Activated CD4-positive, alpha-beta T cell treated with anti-CD3 and anti-CD28 coated beads for 36 hours (primary cell): ENCODE results near the gene NID1. TPM values are rescaled to one million over a fixed set of nuclear protein-coding genes. Genes with fewer than 3 reads are reported as not detected.
A peak's percentile ranks its signal among the peaks of the same experiment; 100 is the strongest.

Experiments
- ATAC-seq: fragments of 200-7000 bp; cut with Tn5 transposase; one replicate; pipeline ENCODE4 v1.10.0; 2021; ENCODE audit warnings: mild to moderate bottlenecking, moderate library complexity
- CTCF ChIA-PET: fragments of 350-600 bp; sonication (Branson Sonifier 250); formaldehyde crosslinking; loops from one replicate; lab custom pipeline; 2021; ENCODE audit warnings: antibody characterized with exemption; lab: Charles Lee
- POLR2A ChIA-PET: fragments of 350-600 bp; sonication (Branson Sonifier 250); formaldehyde crosslinking; loops from one replicate; lab custom pipeline; 2021; ENCODE audit warnings: antibody characterized with exemption, inconsistent platforms; lab: Charles Lee
- DNase-seq: peaks from one replicate; pipeline ENCODE4 v3.0.0-alpha.2; 2020
- H3K27ac Mint-ChIP-seq: one replicate; pipeline ENCODE4 v1.8.0; 2021; ENCODE audit warnings: mixed read lengths
- H3K27me3 Mint-ChIP-seq: one replicate; pipeline ENCODE4 v1.8.0; 2021; ENCODE audit warnings: mixed read lengths
- H3K36me3 Mint-ChIP-seq: one replicate; pipeline ENCODE4 v1.8.0; 2021; ENCODE audit warnings: low read depth, mixed read lengths
- H3K4me1 Mint-ChIP-seq: one replicate; pipeline ENCODE4 v1.8.0; 2021; ENCODE audit warnings: mixed read lengths
- H3K4me3 Mint-ChIP-seq: one replicate; pipeline ENCODE4 v1.8.0; 2021; ENCODE audit warnings: mild to moderate bottlenecking, moderate library complexity, mixed read lengths
- H3K9me3 Mint-ChIP-seq: one replicate; pipeline ENCODE4 v1.8.0; 2021; ENCODE audit warnings: low read depth, mixed read lengths
- intact Hi-C, 2 experiments: fragments of 100-400 bp; cut with DNase I in 1 of 2; cut with micrococcal nuclease in 1 of 2; formaldehyde crosslinking; loops; one replicate each; pipeline versions ENCODE4 v1.14.2 to v1.15.1; 2022 to 2024; cut with DNase I, micrococcal nuclease
- total RNA-seq, 2 experiments: library from RNA; stranded (reverse); gene quantifications; one replicate each; pipeline ENCODE4 v1.2.3, GENCODE V29; 2021

NID1 gene
- total RNA-seq, 2 experiments from 2014 or later: 0.07 to 0.14 TPM

DNA sequence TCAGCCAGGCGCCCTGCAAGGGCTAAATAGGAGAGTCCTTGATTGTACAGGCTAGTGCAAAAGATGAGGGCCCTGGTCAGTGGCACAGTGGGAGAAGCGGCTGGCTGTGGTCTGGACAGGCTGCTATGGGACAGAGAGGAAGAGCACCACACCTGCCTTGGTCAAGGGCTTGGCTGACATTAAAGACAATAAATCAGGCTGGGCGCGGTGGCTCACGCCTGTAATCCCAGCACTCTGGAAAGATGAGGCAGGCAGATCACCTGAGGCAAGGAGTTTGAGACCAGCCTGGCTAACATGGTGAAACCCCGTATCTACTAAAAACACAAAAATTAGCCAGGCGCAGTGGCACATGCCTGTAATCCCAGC lies 62.9 kb downstream of the NID1 start:
- Mint-ChIP-seq H3K4me1 (peaks cover 51% of the 10 kb centered on the region), H3K36me3 (no peaks in the 10 kb centered on the region), H3K27ac (no peak overlapping the region), H3K4me3 (no peak overlapping the region), H3K27me3 (no peaks in the 10 kb centered on the region), H3K9me3 (no peaks in the 10 kb centered on the region)
- ATAC-seq (no peak), DNase-seq (no peak)
- intact Hi-C loops: no loop called here
- ChIA-PET CTCF (interaction anchor here (1.0 to 4.8 kb wide), 2 partner anchors 30 to 147 kb away, joined by 3 to 27 read pairs; no protein-coding TSS in a partner anchor), POLR2A (no interaction called here)

- Mint-ChIP-seq H3K4me1 (peaks cover 56% of the 10 kb centered on the region), H3K9me3 (no peaks in the 10 kb centered on the region), H3K36me3 (no peaks in the 10 kb centered on the region), H3K4me3 (no peak overlapping the region), H3K27ac (peak overlapping the region; percentile 94), H3K27me3 (no peaks in the 10 kb centered on the region)
- intact Hi-C loops: no loop called here
- no peak for DNase-seq
- ATAC-seq: no peak
- CTCF ChIA-PET: interaction anchor here (0.7 to 4.8 kb wide), 2 partner anchors 29 to 489 kb away, joined by 3 to 27 read pairs; no protein-coding TSS in a partner anchor
- POLR2A ChIA-PET: interaction anchor here (0.5 kb wide), 1 partner anchor 184 kb away, joined by 4 read pairs; no protein-coding TSS in a partner anchor
Measured at GRCh38 chr1:236000781-236001180, 64.1 kb downstream of the NID1 start.

DNA sequence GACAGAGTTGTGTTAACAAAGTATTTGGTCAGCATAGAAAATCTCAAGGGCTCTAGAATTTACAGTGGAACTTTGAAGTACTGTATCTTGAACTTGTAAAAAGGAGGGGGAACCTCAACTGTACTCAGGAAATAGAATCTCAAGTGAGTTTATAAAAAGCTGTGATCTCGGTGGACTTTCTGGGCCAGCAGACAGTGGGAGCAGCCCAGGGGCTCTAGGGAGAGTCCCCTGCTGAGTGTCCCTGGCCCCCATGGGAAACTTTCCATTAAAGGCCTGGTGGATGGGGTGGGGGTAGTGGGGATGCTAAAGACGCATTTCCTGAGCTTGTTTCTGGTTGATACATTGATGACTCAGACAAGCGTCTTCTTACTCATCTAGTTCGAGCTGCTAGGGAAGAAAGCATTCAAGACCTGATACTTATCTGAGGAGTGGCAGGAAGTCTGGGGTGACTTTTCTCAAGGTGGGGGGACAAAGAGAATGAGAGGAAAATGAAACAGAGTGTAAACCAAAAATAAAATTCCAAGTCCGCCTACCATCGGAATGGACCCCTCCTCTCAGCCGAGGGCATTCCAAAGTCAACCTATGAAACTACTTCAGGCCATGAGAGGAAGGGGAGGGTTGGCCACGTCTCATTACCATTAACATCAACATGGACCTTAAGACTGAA lies 65.5 kb downstream of the NID1 start:
- CTCF ChIA-PET: interaction anchor here (0.7 to 4.8 kb wide), 3 partner anchors 12 to 839 kb away, joined by 4 to 27 read pairs (median 4); no protein-coding TSS in a partner anchor
- peak; percentile 85 for ATAC-seq
- DNase-seq: peak; percentile 76
- H3K4me1 Mint-ChIP-seq: peaks cover 58% of the 10 kb centered on the region
- POLR2A ChIA-PET: interaction anchor here (0.8 to 1.6 kb wide), 4 partner anchors 27 to 285 kb away, joined by 3 to 13 read pairs (median 4); no protein-coding TSS in a partner anchor
- intact Hi-C loops: loop anchor here (1.0 to 5.0 kb wide), 10 partner anchors 46 to 1157 kb away; partner anchors contain the start of genes B3GALNT2 (in 2 of the 2), ERO1B (in 2 of the 2) and LYST (in 1 of the 2)
- no peaks in the 10 kb centered on the region for H3K27me3 Mint-ChIP-seq
- peak overlapping the region; percentile 32 for H3K4me3 Mint-ChIP-seq
- no peaks in the 10 kb centered on the region for H3K9me3 Mint-ChIP-seq
- peak overlapping the region; percentile 94 for H3K27ac Mint-ChIP-seq
- H3K36me3 Mint-ChIP-seq: no peaks in the 10 kb centered on the region

GRCh38 chr1:235998812-235999211 lies 66.1 kb downstream of the NID1 start:
- Mint-ChIP-seq H3K27ac (peak overlapping the region; percentile 94), H3K4me1 (peaks cover 52% of the 10 kb centered on the region), H3K9me3 (no peaks in the 10 kb centered on the region), H3K36me3 (no peaks in the 10 kb centered on the region), H3K4me3 (no peak overlapping the region), H3K27me3 (no peaks in the 10 kb centered on the region)
- ChIA-PET POLR2A (interaction anchor here (0.8 to 1.6 kb wide), 4 partner anchors 27 to 285 kb away, joined by 3 to 13 read pairs (median 4); no protein-coding TSS in a partner anchor), CTCF (interaction anchor here (0.7 to 4.8 kb wide), 3 partner anchors 13 to 27 kb away, joined by 4 to 27 read pairs (median 4); no protein-coding TSS in a partner anchor)
- peak; percentile 75 for DNase-seq
- ATAC-seq: peak; percentile 59
- intact Hi-C loops: loop anchor here (1.0 to 5.0 kb wide), 10 partner anchors 46 to 1156 kb away; partner anchors contain the start of genes B3GALNT2 (in 2 of the 2), ERO1B (in 2 of the 2) and LYST (in 1 of the 2)

- peak overlapping the region; percentile 42 for H3K27ac Mint-ChIP-seq
- no peak for ATAC-seq
- H3K27me3 Mint-ChIP-seq: no peaks in the 10 kb centered on the region
- H3K4me1 Mint-ChIP-seq: peaks cover 48% of the 10 kb centered on the region
- ChIA-PET CTCF (interaction anchor here (0.9 to 4.8 kb wide), 2 partner anchors 19 to 26 kb away, joined by 4 to 27 read pairs; no protein-coding TSS in a partner anchor), POLR2A (no interaction called here)
- no peaks in the 10 kb centered on the region for H3K36me3 Mint-ChIP-seq
- no peak overlapping the region for H3K4me3 Mint-ChIP-seq
- DNase-seq: no peak
- intact Hi-C loops: loop anchor here (2.0 to 5.0 kb wide), 5 partner anchors 131 to 1155 kb away; partner anchors contain the start of genes ERO1B (in 2 of the 2) and LYST (in 1 of the 2)
- no peaks in the 10 kb centered on the region for H3K9me3 Mint-ChIP-seq
Measured at GRCh38 chr1:235997931-235998330, 67.0 kb downstream of the NID1 start.

DNA sequence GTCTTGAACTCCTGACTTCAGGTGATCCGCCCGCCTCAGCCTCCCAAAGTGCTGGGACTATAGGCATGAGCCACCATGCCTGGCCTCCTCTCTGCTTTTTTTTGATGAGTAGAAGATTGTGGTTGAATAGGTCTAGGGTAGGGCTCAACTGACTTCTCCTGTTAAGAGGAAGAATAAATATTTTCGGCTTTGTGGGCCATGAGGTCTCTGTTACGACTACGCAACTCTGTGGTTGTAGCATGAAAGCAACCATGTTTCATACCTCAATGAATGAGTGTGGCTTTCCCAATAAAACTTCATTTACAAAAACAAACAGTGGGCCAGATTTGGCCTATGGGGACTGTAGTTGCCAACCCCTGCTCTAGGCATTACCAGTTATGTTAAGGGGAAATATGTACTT lies 67.8 kb downstream of the NID1 start:
- peaks cover 48% of the 10 kb centered on the region for H3K4me1 Mint-ChIP-seq
- peak overlapping the region; percentile 11 for H3K27ac Mint-ChIP-seq
- no peaks in the 10 kb centered on the region for H3K27me3 Mint-ChIP-seq
- CTCF ChIA-PET: interaction anchor here (1.9 kb wide), 1 partner anchor 25 kb away, joined by 8 read pairs; no protein-coding TSS in a partner anchor
- no peak for ATAC-seq
- H3K36me3 Mint-ChIP-seq: no peaks in the 10 kb centered on the region
- DNase-seq: no peak
- no peak overlapping the region for H3K4me3 Mint-ChIP-seq
- POLR2A ChIA-PET: no interaction called here
- intact Hi-C loops: loop anchor here (5.0 kb wide), 1 partner anchor 285 kb away; the partner anchor contains the start of gene ERO1B (in 2 of the 2)
- no peaks in the 10 kb centered on the region for H3K9me3 Mint-ChIP-seq

- Mint-ChIP-seq H3K4me1 (peaks cover 43% of the 10 kb centered on the region), H3K4me3 (no peak overlapping the region), H3K36me3 (no peaks in the 10 kb centered on the region), H3K27me3 (no peaks in the 10 kb centered on the region), H3K27ac (no peak overlapping the region), H3K9me3 (no peaks in the 10 kb centered on the region)
- POLR2A ChIA-PET: no interaction called here
- CTCF ChIA-PET: interaction anchor here (0.6 to 1.9 kb wide), 5 partner anchors 11 to 307 kb away, joined by 3 to 8 read pairs (median 4); no protein-coding TSS in a partner anchor
- intact Hi-C loops: loop anchor here (5.0 kb wide), 1 partner anchor 286 kb away; the partner anchor contains the start of gene ERO1B (in 2 of the 2)
- DNase-seq (no peak), ATAC-seq (no peak)
Measured at GRCh38 chr1:235996048-235996785, 68.7 kb downstream of the NID1 start.

DNA sequence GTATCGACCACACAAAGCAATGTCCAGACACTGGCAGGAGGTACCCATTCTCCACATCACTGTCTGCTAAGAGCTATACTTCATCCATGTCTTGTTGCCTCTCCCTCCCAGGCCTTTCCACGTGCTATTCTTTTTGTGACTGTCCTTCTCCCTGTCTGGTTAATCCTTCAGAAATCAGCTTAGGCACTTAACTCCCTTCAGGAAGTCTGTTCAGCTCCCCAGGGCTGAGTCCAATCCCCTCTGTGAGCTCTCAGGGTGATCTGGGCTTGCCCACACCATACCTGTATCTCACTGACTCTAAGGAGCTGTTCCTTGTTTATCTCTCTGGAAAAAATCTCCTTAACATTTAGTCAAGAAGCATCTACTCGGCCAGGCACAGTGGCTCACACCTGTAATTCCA lies 69.4 kb downstream of the NID1 start:
- CTCF ChIA-PET: interaction anchor here (0.6 to 1.9 kb wide), 4 partner anchors 23 to 306 kb away, joined by 3 to 8 read pairs (median 4); no protein-coding TSS in a partner anchor
- Mint-ChIP-seq H3K36me3 (no peaks in the 10 kb centered on the region), H3K4me3 (no peak overlapping the region), H3K27ac (no peak overlapping the region), H3K9me3 (peaks cover 1% of the 10 kb centered on the region), H3K27me3 (no peaks in the 10 kb centered on the region), H3K4me1 (peaks cover 36% of the 10 kb centered on the region)
- POLR2A ChIA-PET: no interaction called here
- intact Hi-C loops: loop anchor here (5.0 kb wide), 1 partner anchor 287 kb away; the partner anchor contains the start of gene ERO1B (in 2 of the 2)
- no peak for ATAC-seq
- DNase-seq: no peak

DNA sequence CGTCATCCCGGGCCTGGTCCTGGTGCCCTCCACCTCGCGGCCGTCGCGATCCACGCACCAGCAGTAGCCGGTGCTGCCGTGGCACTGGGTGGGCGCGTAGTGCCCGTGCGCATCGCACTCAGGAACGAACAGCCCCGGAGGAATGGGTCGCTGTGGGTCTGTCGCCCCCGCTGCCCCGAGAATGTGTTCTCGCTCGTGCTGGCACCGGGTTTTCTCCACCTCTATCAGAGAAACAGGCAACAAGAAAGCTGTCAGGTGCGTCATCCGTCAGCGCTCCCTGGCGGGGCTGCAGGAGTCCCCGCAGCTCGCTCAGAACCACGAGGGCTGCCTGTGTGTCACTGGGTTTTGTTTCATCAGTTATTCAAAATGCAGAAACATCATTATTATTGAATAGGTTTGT lies 71.2 kb downstream of the NID1 start:
- intact Hi-C loops: no loop called here
- no peak overlapping the region for H3K4me3 Mint-ChIP-seq
- peaks cover 11% of the 10 kb centered on the region for H3K9me3 Mint-ChIP-seq
- ChIA-PET POLR2A (no interaction called here), CTCF (no interaction called here)
- DNase-seq: no peak
- peaks cover 17% of the 10 kb centered on the region for H3K4me1 Mint-ChIP-seq
- no peak overlapping the region for H3K27ac Mint-ChIP-seq
- ATAC-seq: no peak
- H3K36me3 Mint-ChIP-seq: no peaks in the 10 kb centered on the region
- no peaks in the 10 kb centered on the region for H3K27me3 Mint-ChIP-seq

DNA sequence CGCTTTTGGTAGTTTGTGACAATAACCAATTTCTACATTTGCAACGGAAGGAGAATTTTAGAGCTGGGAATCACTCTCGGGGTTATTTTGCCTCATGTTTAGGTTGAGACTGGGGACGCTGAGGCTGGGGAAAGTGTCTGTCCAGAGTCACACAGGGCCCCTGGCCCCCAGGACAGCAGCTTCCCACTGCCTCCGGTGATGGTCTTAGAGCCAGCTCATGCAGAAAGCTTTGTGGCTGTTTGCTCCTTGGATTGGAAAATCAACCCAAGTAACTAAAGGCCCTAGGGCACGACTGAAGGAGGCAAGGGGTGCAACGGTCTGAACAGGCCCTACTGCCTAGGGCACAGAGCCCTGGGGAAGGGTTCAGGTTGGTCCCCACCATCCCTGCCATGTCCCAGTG lies 72.0 kb downstream of the NID1 start:
- H3K36me3 Mint-ChIP-seq: no peaks in the 10 kb centered on the region
- intact Hi-C loops: no loop called here
- peaks cover 9% of the 10 kb centered on the region for H3K4me1 Mint-ChIP-seq
- H3K27me3 Mint-ChIP-seq: no peaks in the 10 kb centered on the region
- no peak overlapping the region for H3K4me3 Mint-ChIP-seq
- ATAC-seq (no peak), DNase-seq (no peak)
- ChIA-PET CTCF (interaction anchor here (0.6 kb wide), 1 partner anchor 22 kb away, joined by 3 read pairs; no protein-coding TSS in a partner anchor), POLR2A (no interaction called here)
- H3K27ac Mint-ChIP-seq: no peak overlapping the region
- peaks cover 11% of the 10 kb centered on the region for H3K9me3 Mint-ChIP-seq

- H3K36me3 Mint-ChIP-seq: no peaks in the 10 kb centered on the region
- intact Hi-C loops: no loop called here
- H3K4me1 Mint-ChIP-seq: peaks cover 8% of the 10 kb centered on the region
- no peak for DNase-seq
- no peak for ATAC-seq
- CTCF ChIA-PET: interaction anchor here (0.6 kb wide), 1 partner anchor 23 kb away, joined by 3 read pairs; no protein-coding TSS in a partner anchor
- H3K9me3 Mint-ChIP-seq: peaks cover 11% of the 10 kb centered on the region
- no peaks in the 10 kb centered on the region for H3K27me3 Mint-ChIP-seq
- H3K27ac Mint-ChIP-seq: no peak overlapping the region
- no peak overlapping the region for H3K4me3 Mint-ChIP-seq
- POLR2A ChIA-PET: no interaction called here
Measured at GRCh38 chr1:235992346-235992745, 72.5 kb downstream of the NID1 start.
